HG03097 (cell line): ENCODE results near the gene FASN.
"Not testable (repeated sequence)": the region's sequence is repeated elsewhere in the genome, so short reads cannot be mapped to it uniquely, and the experiment has no call there.

Experiments used
- ATAC-seq: cut with Tn5 transposase; IDR thresholded peaks from one replicate; pipeline ENCODE4 v1.9.1; 2021; ENCODE audit not compliant: unreplicated experiment, low FRiP score

The FASN gene

GRCh38 chr17:82098169-82098938 is at the start of gene FASN:
TSS of gene FASN (minus strand) at chr17:82098236. CDS start at chr17:82096445, 1,791 bp downstream.
- ATAC-seq: peak; percentile 63

GRCh38 chr17:82146663-82147654 is 48.9 kb upstream of the FASN start:
- no peak for ATAC-seq

GRCh38 chr17:82145550-82146155 is 47.6 kb upstream of the FASN start:
- ATAC-seq: no peak

GRCh38 chr17:82143333-82143732 is 45.3 kb upstream of the FASN start:
- no peak for ATAC-seq

- not testable (repeated sequence) for ATAC-seq
Measured at GRCh38 chr17:82139961-82140360, 41.9 kb upstream of the FASN start.

- no peak for ATAC-seq
Measured at GRCh38 chr17:82138511-82138992, 40.5 kb upstream of the FASN start.

GRCh38 chr17:82134101-82134500 is 36.1 kb upstream of the FASN start:
- no peak for ATAC-seq

- ATAC-seq: not testable (repeated sequence)
Measured at GRCh38 chr17:82133166-82133953, 35.3 kb upstream of the FASN start.

GRCh38 chr17:82129095-82129494 is 31.1 kb upstream of the FASN start:
- ATAC-seq: no peak

GRCh38 chr17:82128287-82128686 is 30.3 kb upstream of the FASN start:
- ATAC-seq: no peak

GRCh38 chr17:82127704-82128103 is 29.7 kb upstream of the FASN start:
- ATAC-seq: no peak

- no peak for ATAC-seq
Measured at GRCh38 chr17:82127315-82127595, 29.2 kb upstream of the FASN start.

GRCh38 chr17:82126556-82127314 is 28.7 kb upstream of the FASN start:
- no peak for ATAC-seq

- ATAC-seq: no peak
Measured at GRCh38 chr17:82124101-82124500, 26.1 kb upstream of the FASN start.

GRCh38 chr17:82121660-82122629 is 23.9 kb upstream of the FASN start:
- no peak for ATAC-seq

- ATAC-seq: no peak
Measured at GRCh38 chr17:82121246-82121645, 23.2 kb upstream of the FASN start.

GRCh38 chr17:82120148-82120547 is 22.1 kb upstream of the FASN start:
- ATAC-seq: no peak

GRCh38 chr17:82118815-82119380 is 20.9 kb upstream of the FASN start:
- ATAC-seq: no peak
